Panc1 (cell line): ENCODE measurements around the gene STK24.

Experiments used
- CTCF ChIP-seq: fragments of 450-650 bp; IDR thresholded peaks from 2 replicates; pipeline ENCODE4 v1.5.1; 2017; ENCODE audit warnings: mild to moderate bottlenecking
- POLR2AphosphoS5 ChIP-seq: IDR thresholded peaks from 2 replicates; pipeline ENCODE4 v1.6.1; 2012; ENCODE audit warnings: mild to moderate bottlenecking, low read depth, low read length, moderate library complexity
- REST ChIP-seq, 2 experiments: IDR thresholded peaks; 2 replicates each; pipeline ENCODE4 v1.6.1; 2011 to 2012; ENCODE audit warnings: low read depth in 2 of 2, control low read depth in 1 of 2, low read length in 1 of 2, mild to moderate bottlenecking in 1 of 2, moderate library complexity in 1 of 2; ENCODE audit not compliant: insufficient read depth in 1 of 2
- TCF7L2 ChIP-seq: IDR thresholded peaks from 2 replicates; pipeline ENCODE4 v1.6.1; 2011; ENCODE audit warnings: mild to moderate bottlenecking, low read depth, low read length, inconsistent platforms

GRCh38 chr13:98547455-98547854 is 29.5 kb downstream of the STK24 start:
- no peak for TF ChIP-seq CTCF
- TF ChIP-seq TCF7L2 = no peak
- no peak for TF ChIP-seq POLR2AphosphoS5
- no peak for TF ChIP-seq REST (IDR thresholded peaks at IDR 0.05; ENCODE audit: insufficient read depth in 1 of 2, low read depth in 2 of 2, low read length in 1 of 2)
